GM21825 (cell line): ENCODE results near the gene TLR5.

Experiments
- ATAC-seq: cut with Tn5 transposase; IDR thresholded peaks from one replicate; pipeline ENCODE4 v1.9.1; 2021; ENCODE audit warnings: mild to moderate bottlenecking, moderate library complexity; ENCODE audit not compliant: unreplicated experiment

TLR5 gene

GRCh38 chr1:223074445-223075300, 68.4 kb downstream of the TLR5 start:
- no peak for ATAC-seq

GRCh38 chr1:223068900-223069665, 74.0 kb downstream of the TLR5 start:
- ATAC-seq, result no peak

- ATAC-seq, result no peak
Measured at GRCh38 chr1:223067914-223068313, 75.1 kb downstream of the TLR5 start.

DNA sequence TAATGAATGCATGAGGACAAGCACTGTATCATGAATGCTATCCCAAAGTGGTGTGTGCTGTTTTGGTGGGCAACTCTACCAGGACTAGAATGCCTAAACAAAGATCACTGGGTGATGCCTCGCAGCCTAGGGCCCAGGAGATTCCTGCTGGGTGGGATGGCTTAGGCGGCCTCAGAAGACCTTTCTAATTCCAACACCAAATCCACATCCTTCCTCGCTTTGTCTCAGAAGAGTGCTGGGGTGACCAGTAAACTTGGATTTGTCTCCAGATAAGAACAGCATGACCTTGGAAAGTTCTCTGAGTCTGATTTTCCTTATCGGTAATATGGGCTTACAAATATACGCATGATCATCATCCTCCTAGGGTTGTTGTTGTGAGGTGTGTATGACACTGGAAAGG, 76.6 kb downstream of the TLR5 start:
- no peak for ATAC-seq

DNA sequence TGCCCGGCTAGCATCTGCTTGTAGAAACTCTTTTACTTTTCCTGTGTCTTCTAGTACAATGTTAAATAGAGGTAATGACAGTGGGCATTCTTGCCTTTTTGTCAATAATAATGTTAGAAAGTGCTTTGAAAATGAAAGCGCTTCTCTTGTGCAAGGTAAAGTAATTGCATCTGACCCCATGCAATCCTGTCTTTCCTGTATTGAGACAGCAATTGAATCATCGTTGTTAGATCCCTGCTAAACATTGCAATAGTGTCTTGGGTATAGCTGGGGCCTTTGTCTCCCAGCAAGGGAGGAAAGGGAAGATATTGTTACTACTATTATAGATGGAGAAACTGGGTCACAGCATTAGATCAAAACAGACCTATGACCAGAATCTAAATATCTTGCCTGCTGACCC, 80.9 kb downstream of the TLR5 start:
- ATAC-seq, result no peak

DNA sequence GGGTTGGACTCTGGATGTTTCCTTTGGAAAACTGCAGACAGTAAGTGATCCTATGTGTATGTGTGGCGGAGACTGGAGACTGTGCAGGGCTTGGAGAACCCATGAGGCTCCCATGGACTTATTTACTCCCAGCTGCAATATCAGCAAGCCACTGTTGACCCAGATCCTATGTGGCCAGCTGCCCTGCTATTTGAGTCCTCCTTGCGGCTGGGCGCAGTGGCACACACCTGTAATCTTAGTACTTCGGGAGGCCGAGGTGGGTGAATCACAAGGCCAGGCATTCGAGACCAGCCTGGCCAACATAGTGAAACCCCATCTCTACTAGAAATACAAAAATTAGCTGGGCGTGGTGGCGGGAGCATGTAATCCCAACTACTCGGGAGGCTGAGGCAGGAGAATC, 83.5 kb downstream of the TLR5 start:
- no peak for ATAC-seq
